NCI-H446 treated with DMSO at 0.1 percent for 48 hours (cell line): Measurements from ENCODE around the gene MEG3.
"Not testable (repeated sequence)": the region's sequence is repeated elsewhere in the genome, so short reads cannot be mapped to it uniquely, and the experiment has no call there.

Experiments used
- DNase-seq: peaks from one replicate; lab custom pipeline; 2025; lab: John Stamatoyannopoulos, UW

Gene MEG3

DNA sequence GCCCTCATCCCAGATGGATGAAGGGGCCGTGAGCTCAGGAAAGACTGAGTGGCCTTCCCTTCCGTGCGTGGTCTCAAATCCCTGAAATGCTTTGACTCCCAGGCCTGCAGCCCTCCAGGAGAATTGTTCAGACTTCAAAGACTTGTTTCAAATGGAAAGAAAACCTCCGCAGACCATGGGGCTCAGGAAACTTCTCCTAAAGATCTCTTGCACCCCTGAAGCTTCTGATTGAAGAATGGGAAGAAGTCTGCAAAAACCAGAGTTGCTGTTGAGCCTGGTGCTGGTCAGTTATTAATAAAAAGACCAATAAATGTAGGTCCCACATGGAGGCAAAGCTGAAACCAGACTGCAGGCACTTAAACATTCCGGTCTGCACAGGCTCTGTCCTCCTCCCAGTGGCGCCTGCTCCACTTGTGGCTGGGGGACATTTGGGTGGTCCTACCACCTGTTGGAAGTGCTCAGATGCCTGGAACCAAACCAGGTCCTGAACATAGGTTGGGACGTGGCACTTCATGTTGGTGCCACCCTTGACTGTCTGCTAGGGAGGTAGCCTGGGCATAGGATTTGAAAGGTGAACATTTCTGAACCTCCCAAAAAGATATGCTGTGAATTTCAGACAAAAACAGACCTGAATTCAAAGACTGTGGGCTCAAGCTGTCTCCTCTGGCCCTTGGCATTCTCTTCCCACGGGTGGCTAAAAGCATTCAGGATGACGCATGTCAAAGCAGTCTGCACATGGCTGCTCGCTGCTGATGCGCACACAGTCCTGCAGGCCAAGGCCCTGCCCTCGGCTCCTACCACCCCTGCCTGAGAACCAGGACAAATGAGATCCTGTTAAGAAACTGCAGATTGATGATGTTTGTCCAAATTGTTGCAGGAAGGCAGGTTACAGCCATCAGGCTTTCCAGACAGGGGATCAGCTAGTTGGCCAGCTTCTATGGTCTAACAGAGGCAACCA is 36.2 kb upstream of the MEG3 start:
- no peak for DNase-seq

DNA sequence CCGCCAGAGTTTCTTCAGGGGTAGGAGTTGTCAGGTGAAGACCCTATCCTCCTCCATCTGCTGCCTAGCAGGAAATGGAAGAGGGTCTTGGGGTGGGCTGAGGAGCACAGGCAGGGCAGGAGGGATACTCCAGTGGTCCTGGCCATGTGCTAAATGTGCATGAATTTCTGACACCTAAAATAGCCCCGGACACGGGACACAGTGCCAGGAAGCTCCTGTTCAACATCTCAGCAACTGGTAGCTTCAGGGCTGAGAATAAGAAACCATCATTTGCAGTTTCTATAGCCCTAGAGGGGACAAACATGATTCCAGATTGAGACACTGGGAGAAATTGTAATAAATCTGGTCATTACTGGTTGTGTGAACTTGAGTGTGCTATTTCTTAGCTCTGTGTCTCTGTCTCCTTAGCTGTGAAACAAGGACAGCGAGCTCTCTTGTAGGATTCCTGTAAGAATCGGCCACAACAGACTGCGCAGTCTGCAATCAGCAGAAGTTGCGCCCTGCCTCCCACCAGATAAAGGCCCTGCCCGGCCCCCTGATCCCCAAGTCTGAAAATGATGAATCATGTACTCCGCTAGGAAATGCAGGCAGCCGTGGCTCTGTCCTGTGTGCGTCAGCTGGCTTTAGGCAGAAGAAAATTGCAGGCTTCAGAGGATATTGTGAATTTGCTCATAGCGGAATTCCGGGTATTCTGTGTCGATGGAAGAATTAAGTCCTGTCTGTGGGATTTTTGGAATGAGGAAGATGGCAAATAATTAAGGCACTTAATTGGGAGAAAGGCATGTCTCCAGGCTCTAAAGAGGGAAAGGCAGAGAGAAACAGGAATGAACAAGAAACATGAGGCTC is 35.2 kb upstream of the MEG3 start:
- no peak for DNase-seq

DNA sequence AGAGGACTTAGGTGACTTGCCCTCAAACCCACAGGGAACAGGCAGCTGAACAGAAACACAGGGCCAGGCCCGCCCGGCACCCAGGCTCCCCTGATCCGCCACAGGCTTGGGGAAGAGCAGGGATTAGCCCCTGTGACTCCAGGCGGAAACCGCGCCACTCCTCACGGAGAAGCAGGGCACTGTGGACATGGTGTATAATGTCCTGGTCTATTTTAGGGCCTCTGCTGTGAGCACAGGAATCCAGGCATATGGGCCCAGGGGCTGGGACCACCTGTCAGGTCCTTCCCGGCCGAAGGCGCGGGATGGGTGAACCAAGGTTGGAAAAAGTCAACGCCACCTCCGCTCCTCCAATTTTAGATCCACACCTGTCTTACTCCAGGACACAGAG is 34.6 kb upstream of the MEG3 start:
- no peak for DNase-seq

- no peak for DNase-seq
Observed at GRCh38 chr14:100791995-100792394, 33.9 kb upstream of the MEG3 start.

GRCh38 chr14:100796946-100797345 is 29.0 kb upstream of the MEG3 start:
- DNase-seq = no peak

DNA sequence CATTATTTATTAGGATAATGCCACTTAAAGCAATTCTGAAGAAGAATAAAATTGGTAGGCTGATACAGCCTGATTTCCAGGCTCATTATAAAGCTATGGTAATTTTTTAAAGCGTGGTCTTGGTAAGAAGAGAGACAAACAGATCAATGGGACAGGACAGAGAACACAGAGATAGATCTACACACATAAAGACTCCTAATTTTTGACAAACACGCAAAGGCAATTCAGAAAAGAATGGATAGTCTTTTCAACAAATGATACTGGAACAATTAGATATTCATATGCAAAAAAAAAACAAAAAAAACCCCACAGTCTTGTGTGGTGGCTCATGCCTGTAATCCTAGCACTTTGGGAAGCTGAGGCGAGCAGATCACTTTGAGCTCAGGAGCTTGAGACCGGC is 25.9 kb upstream of the MEG3 start:
- no peak for DNase-seq

DNA sequence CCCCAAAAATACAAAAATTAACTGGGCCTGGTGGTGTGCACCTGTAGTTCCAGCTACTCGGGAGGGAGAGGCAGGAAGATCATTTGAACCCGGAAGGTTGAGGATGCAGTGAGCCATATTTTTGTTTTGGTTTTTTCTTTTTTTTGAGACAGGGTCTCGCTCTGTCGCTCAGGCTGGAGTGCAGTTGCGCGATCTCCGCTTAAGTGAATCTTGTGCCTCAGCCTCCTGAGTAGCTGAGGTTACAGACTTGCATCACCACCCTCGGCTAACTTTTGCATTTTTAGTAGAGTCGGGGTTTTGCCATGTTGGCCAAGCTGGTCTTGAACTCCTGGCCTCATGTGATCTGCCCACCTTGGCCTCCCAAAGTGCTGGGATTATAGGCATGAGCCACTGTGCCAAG is 24.5 kb upstream of the MEG3 start:
- DNase-seq = not testable (repeated sequence)

DNA sequence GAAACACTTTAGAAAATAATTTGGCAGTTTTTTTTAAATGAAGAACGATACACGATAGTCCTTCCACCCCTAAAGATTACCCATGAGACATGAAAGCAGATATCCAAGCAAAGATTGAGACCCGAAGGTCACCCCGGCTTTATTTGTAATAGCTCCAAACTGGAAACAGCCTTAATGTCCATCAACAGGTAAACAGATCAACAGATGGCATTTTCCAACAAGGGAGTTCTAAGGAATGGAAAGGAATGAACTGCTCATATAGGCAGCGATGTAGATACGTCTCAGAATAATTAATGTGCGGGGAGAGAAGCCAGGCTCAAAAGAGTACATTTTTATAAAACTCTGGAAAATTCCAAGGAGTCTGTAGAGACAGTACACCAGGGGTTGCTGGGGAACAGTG is 23.7 kb upstream of the MEG3 start:
- no peak for DNase-seq

DNA sequence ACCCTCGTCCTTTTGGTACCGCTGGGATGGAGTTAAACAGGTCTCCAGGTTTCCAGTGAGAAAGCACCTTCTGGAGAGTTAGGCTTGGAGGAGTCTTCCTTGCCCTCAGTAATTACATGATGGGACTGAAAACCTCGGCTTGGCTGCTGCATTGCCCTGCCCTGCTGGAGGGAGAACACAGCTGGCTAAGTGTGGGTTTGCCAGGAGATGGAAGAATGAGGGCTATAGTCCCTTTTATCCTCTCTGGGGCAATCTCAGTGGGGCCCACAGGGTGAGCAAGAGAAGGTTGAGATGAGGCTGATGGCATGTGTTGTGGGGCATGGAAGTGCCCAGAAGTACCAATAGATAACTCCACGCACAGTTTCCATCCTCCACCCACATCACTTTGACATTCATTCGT is 23.2 kb upstream of the MEG3 start:
- DNase-seq = no peak

DNA sequence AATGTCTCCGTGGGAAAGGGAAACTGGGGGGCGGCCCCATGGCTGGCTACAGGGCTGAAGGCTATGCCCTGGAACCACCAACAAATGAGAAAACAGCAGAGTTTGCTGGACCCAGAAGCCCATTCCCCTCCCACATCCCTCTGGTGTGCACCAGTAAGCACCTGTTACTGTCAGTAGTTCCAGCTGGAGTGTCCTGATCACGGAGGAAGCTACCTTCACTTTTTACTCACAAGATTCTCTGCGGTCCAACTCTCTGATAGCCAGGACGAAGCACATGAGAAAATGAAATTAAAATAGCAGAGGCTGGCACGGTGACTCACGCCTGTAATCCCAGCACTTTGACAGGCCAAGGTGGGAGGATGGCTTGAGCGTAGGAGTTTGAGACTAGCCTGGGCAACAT is 22.7 kb upstream of the MEG3 start:
- DNase-seq = no peak

GRCh38 chr14:100803676-100804075 is 22.2 kb upstream of the MEG3 start:
- no peak for DNase-seq

DNA sequence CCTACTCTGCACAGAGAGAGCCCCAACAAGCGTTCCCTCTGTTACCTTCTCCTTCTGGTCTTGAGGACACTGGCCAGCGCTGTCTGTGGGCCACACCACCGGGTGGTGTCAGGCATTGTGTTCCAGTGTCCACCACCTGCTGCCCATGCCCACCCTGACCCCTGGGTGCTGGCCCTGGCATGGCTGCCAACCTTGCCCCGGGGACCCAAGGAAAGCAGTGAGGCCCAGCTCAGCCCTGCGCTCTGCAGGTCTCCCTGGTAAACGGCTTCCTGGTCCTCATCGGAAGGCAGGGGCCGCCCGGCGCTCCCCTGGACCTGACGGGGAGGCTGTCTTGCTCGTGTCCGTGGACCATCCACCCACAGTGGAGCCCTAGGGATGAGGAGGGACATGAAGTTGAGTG is 21.8 kb upstream of the MEG3 start:
- no peak for DNase-seq

DNA sequence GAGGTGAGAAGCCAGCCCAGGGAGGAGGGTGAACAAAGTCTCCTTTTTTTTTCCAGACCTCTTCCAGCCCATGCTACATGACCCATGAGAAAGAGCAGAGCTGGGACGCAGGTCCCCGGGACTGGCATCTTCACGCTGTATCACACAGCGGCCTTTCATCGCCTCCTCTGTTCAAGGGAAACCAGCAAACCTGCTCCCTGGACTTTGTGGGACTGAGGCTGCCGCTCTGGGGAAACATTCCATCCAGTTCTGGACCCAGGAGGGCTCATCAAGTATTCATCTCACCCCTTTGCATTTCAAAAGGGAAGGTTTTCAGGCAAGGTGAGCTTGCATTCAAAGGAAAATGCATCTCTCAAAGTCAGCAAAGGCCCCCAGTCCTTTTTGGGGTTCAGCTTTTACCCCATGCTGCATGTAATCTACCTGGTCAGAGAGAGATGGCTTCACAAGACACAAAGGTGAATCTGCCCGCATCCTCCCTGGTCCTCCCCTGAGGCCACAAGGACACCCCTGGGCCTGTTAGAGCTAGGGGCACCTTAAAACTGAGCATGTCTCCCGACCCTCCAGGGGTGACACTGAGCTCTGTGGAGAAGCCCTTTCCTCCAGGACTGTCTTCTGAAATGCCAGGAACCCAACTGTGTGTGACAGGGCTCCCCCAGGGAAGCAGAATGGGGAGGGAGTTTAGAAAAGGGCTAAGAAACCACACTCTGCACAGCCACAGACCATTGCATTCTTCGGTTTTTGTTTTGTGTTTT is 21.2 kb upstream of the MEG3 start:
- no peak for DNase-seq

- DNase-seq = no peak
Observed at GRCh38 chr14:100806386-100806785, 19.5 kb upstream of the MEG3 start.

DNA sequence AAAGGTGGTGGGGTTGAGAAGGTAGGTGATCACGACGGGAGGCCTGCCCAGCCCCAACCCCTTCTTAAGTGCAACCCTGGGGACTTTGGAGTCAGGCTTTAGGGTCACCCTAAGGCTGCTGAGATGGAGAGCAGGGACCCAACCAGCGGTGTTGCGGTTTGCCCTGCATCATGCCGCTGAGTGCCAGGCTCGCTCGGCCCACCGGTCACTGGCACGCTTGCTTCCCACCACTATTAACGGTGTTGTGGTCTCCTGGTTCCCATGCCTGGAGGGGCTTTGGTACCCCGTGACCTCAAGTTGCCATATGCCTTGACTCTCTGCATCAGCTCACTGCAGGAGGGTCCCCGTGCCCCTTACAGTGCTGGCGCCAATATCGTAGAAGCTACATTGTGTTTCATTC is 18.4 kb upstream of the MEG3 start:
- DNase-seq = no peak

- no peak for DNase-seq
Observed at GRCh38 chr14:100807979-100808734, 17.8 kb upstream of the MEG3 start.

DNA sequence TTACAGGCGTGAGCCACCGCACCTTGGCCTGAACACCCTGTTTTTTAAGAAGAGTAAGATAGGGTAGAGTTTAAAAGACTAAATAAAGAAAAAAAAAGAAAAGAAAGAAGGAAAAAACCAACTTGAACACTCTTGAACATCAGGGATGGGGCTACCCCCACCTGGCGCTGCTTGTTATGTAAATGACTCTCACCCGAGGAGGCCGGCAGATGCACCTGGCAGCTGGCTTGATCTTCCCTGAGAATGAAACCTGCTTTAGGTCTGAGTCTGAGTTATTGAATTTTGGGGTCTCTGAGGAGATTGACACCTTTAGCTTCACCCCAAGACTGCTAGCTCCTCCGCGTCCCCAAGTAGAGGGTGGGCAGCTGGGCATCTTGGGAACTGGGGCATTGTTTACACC is 15.5 kb upstream of the MEG3 start:
- DNase-seq = no peak

DNA sequence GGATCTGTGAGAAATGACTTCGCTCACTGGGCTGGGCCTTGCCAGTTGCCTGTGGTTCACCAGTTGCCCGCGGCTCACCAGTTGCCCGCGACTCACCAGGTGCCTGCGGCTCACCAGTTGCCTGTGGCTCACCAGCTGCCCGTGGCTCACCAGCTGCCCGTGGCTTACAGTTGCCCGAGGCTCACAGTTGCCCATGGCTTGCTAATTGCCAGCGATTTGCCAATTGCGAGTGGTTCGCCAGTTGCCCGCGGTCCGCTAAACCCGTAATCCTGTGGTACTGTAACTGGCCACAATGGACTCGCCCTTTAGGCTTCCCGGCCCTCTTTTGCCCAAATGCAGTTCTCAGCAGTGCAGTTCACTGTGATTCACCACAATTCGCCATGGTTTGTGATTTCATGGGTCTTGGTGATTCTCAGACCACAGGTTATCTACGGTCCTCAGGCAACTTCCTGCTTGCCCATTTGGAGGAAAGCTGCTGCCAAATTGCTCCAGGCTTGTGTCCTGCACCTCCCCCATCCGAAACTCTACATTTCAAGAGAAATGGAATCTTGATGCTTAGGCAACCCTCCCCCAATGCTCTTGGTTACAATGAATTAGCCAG is 15.0 kb upstream of the MEG3 start:
- no peak for DNase-seq

DNA sequence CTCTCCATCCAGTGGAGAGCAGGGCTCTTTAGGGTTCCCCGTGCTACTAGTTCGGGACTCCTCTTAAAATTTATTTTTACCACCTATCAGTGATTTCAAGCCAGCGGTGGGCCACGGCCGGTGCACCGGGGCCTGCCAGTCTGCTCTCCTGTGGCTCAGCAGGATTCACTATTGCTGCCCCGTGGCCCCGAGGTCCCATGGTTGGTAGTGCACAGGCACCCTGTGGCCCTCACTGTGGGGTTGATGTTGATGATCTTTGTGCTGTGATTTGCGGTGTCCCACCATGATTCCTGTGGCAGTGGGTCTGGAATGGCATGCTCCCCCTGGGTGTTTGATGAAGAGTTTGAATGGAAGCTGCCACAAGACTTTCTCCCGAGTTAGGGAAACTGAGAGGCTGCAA is 12.6 kb upstream of the MEG3 start:
- DNase-seq = no peak

GRCh38 chr14:100815478-100816285 is 10.2 kb upstream of the MEG3 start:
- no peak for DNase-seq
